Stimulated activated CD4-positive, alpha-beta T cell treated with anti-CD3 and anti-CD28 coated beads, Interleukin-2, amount 100 ng/mL, for 24 hours (primary cell): ENCODE data around the gene MYH14.
A peak's percentile ranks its signal among the peaks of the same experiment; 100 is the strongest.

ENCODE experiments used
- DNase-seq, 2 donors: peaks; one replicate each; pipeline ENCODE4 v3.0.0-alpha.2; 2020

Gene MYH14

GRCh38 chr19:50203281-50204080 lies at the start of gene MYH14:
MYH14 (plus strand) TSS chr19:50203622; CDS start chr19:50210366, 6,744 bp downstream.
- DNase-seq = peak in 1 of 2 donors; percentile 49

GRCh38 chr19:50154529-50154928 lies 48.9 kb upstream of the MYH14 start:
- DNase-seq = no peak

GRCh38 chr19:50155520-50156109 lies 47.8 kb upstream of the MYH14 start:
- no peak for DNase-seq

GRCh38 chr19:50158577-50158976 lies 44.8 kb upstream of the MYH14 start:
- no peak for DNase-seq

- DNase-seq = no peak
These were observed 44.3 kb upstream of the MYH14 start for GRCh38 chr19:50159078-50159477.

GRCh38 chr19:50162988-50163387 lies 40.4 kb upstream of the MYH14 start, which contains the start of gene IZUMO2:
IZUMO2 (minus strand) TSS chr19:50163281; CDS start chr19:50163194, 87 bp downstream.
- DNase-seq = peak in 1 of 2 donors; percentile 3

GRCh38 chr19:50167314-50167721 lies 36.1 kb upstream of the MYH14 start:
- DNase-seq = no peak

- no peak for DNase-seq
These were observed 31.7 kb upstream of the MYH14 start for GRCh38 chr19:50171752-50172151.

GRCh38 chr19:50172726-50173125 lies 30.7 kb upstream of the MYH14 start:
- no peak for DNase-seq

- peak in 1 of 2 donors; percentile 2 for DNase-seq
These were observed 30.3 kb upstream of the MYH14 start for GRCh38 chr19:50173127-50173526.

GRCh38 chr19:50174100-50174793 lies 29.2 kb upstream of the MYH14 start:
- no peak for DNase-seq

GRCh38 chr19:50175924-50176323 lies 27.5 kb upstream of the MYH14 start:
- DNase-seq = no peak

GRCh38 chr19:50176775-50177174 lies 26.6 kb upstream of the MYH14 start:
- DNase-seq = no peak

GRCh38 chr19:50178320-50178719 lies 25.1 kb upstream of the MYH14 start:
- no peak for DNase-seq

GRCh38 chr19:50178859-50179537 lies 24.4 kb upstream of the MYH14 start:
- DNase-seq = no peak

GRCh38 chr19:50181121-50181520 lies 22.3 kb upstream of the MYH14 start:
- no peak for DNase-seq

- DNase-seq = no peak
These were observed 19.2 kb upstream of the MYH14 start for GRCh38 chr19:50184196-50184595.

- no peak for DNase-seq
These were observed 15.5 kb upstream of the MYH14 start for GRCh38 chr19:50187937-50188336.

- DNase-seq = no peak
These were observed 14.1 kb upstream of the MYH14 start for GRCh38 chr19:50189331-50189730.

- DNase-seq = no peak
These were observed 13.0 kb upstream of the MYH14 start for GRCh38 chr19:50190439-50190891.

GRCh38 chr19:50191216-50191615 lies 12.2 kb upstream of the MYH14 start:
- DNase-seq = no peak

- DNase-seq = no peak
These were observed 10.8 kb upstream of the MYH14 start for GRCh38 chr19:50192463-50193211.
